ENCODE data around the gene SRL. TPM values are rescaled to one million over a fixed set of nuclear protein-coding genes. Genes with fewer than 3 reads are reported as not detected.
A peak's percentile ranks its signal among the peaks of the same experiment; 100 is the strongest.

Gene SRL
- total RNA-seq, 4 donors from 2014 or later: 0.83 to 2.2 (median 1.5) TPM

- no peaks in the 10 kb centered on the region for H3K27me3 ChIP-seq
- no peak for DNase-seq (ENCODE audit: extremely low spot score)
These were observed 30.5 kb upstream of the SRL start for GRCh38 chr16:4272114-4272956.

GRCh38 chr16:4271176-4272113 is 29.6 kb upstream of the SRL start:
- Histone ChIP-seq H3K9me3 (no peaks in the 10 kb centered on the region), H3K4me3 (peak overlapping the region; percentile 88 to 97 (median 92)), H3K27me3 (no peaks in the 10 kb centered on the region), H3K4me1 (peaks cover 12 to 32% (median 29%) of the 10 kb centered on the region in 4 donors), H3K27ac (replicated peaks in 1 of 4) (peak overlapping the region; percentile 87 to 91 (median 88)), H3K36me3 (no peaks in the 10 kb centered on the region)
- peak; percentile 68 to 83 for TF ChIP-seq POLR2AphosphoS5 (IDR thresholded peaks at IDR 0.05)
- no peak for TF ChIP-seq EP300 (IDR thresholded peaks at IDR 0.05)
- TF ChIP-seq POLR2A (IDR thresholded peaks at IDR 0.05; ENCODE audit: low read depth): peak; percentile 45
- no peak for TF ChIP-seq CTCF (IDR thresholded peaks at IDR 0.05)
- DNase-seq (ENCODE audit: extremely low spot score): peak; percentile 97
- WGBS: 1% methylated on average over 19 of the region's 72 CpGs
- intact Hi-C loops (cut with DNase I): loop anchor here (5.0 kb wide), 1 partner anchor 56 kb away; no protein-coding TSS in a partner anchor

More at GRCh38 chr16:4272114-4272956, 30.5 kb upstream of the SRL start:
- Histone ChIP-seq H3K36me3 (no peaks in the 10 kb centered on the region), H3K27ac (replicated peaks in 1 of 4) (peak overlapping the region; percentile 87 to 91 (median 88)), H3K4me1 (peaks cover 12 to 32% (median 29%) of the 10 kb centered on the region in 4 donors), H3K4me3 (peak overlapping the region; percentile 88 to 97 (median 92)), H3K9me3 (no peaks in the 10 kb centered on the region)
- 0% methylated on average over 2 of the region's 79 CpGs for WGBS
- intact Hi-C loops (cut with DNase I): loop anchor here (5.0 kb wide), 1 partner anchor 55 kb away; no protein-coding TSS in a partner anchor
- TF ChIP-seq POLR2A (IDR thresholded peaks at IDR 0.05; ENCODE audit: low read depth) (no peak), CTCF (IDR thresholded peaks at IDR 0.05) (no peak), POLR2AphosphoS5 (IDR thresholded peaks at IDR 0.05) (no peak), EP300 (IDR thresholded peaks at IDR 0.05) (no peak)

GRCh38 chr16:4270595-4270994 is 28.7 kb upstream of the SRL start:
- 87% methylated on average over 3 of the region's 7 CpGs for WGBS
- H3K27me3 ChIP-seq: no peaks in the 10 kb centered on the region
- no peak for TF ChIP-seq CTCF (IDR thresholded peaks at IDR 0.05)
- no peak for TF ChIP-seq EP300 (IDR thresholded peaks at IDR 0.05)
- DNase-seq (ENCODE audit: extremely low spot score): no peak
- intact Hi-C loops (cut with DNase I): loop anchor here (5.0 kb wide), 1 partner anchor 57 kb away; no protein-coding TSS in a partner anchor
- peaks cover 12 to 32% (median 29%) of the 10 kb centered on the region in 4 donors for H3K4me1 ChIP-seq
- no peaks in the 10 kb centered on the region for H3K9me3 ChIP-seq
- H3K4me3 ChIP-seq: peak overlapping the region; percentile 88 to 97 (median 92)
- peak overlapping the region in 3 of 4 donors; percentile 87 to 91 (median 90) for H3K27ac ChIP-seq (replicated peaks in 1 of 4)
- H3K36me3 ChIP-seq: no peaks in the 10 kb centered on the region

GRCh38 chr16:4270091-4270490 is 28.2 kb upstream of the SRL start:
- intact Hi-C loops (cut with DNase I): loop anchor here (5.0 kb wide), 1 partner anchor 57 kb away; no protein-coding TSS in a partner anchor
- 88% methylated on average over 5 of the region's 5 CpGs for WGBS
- no peaks in the 10 kb centered on the region for H3K36me3 ChIP-seq

More at GRCh38 chr16:4270091-4270490, 28.2 kb upstream of the SRL start:
- H3K9me3 ChIP-seq: no peaks in the 10 kb centered on the region
- TF ChIP-seq EP300 (IDR thresholded peaks at IDR 0.05) (no peak), CTCF (IDR thresholded peaks at IDR 0.05) (no peak), POLR2A (IDR thresholded peaks at IDR 0.05; ENCODE audit: low read depth) (no peak), POLR2AphosphoS5 (IDR thresholded peaks at IDR 0.05) (no peak)
- no peak overlapping the region for H3K4me3 ChIP-seq
- peaks cover 12 to 32% (median 29%) of the 10 kb centered on the region in 4 donors for H3K4me1 ChIP-seq
- no peak for DNase-seq (ENCODE audit: extremely low spot score)
- H3K27ac ChIP-seq (replicated peaks in 1 of 4): no peak overlapping the region
- no peaks in the 10 kb centered on the region for H3K27me3 ChIP-seq
